GM10847 (cell line): ENCODE measurements around the gene ABLIM3.

Source experiments
- POLR2A ChIP-seq: IDR thresholded peaks from 2 replicates; pipeline ENCODE4 v1.6.1; 2011; ENCODE audit not compliant: insufficient read length; ENCODE audit errors: extremely low read depth

Gene ABLIM3

DNA sequence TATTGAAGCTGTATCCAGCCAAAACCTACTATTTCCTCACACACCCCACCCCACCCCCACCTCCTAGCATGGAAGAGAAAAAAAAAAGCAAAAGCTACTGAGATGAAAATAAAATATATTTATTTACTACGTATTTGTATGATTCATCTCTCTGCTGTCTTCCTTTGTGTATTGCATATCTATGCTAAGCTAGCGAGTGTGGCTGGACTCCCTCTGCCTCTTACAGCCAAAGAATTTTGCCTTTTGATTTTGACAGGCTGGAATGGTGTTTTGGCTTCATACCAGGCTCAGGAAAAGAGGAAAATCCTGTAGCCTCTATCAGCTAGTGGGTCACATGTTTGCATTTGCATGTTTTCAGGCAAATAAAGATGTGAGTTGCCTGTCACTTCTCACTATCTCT is 2.2 kb downstream of the ABLIM3 start:
- TF ChIP-seq POLR2A: no peak

DNA sequence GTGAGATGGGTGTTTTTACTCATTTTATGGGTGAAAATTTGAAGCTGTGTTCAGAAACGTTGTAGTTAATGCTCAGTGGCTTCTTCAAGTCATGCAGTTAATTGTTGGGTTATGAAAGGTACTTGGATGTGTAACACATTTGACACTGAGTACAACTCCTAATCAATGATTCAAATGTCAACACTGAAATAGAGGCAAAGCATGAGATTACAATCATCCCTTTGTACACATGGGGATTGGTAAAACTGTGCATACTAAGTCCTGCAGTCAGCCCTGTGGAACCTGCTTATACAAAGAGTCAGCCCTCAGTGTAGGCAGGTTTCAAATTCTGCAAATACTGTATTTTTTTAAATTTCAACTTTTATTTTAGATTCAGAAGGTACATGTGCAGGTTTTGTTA is 3.3 kb downstream of the ABLIM3 start:
- TF ChIP-seq POLR2A: no peak

DNA sequence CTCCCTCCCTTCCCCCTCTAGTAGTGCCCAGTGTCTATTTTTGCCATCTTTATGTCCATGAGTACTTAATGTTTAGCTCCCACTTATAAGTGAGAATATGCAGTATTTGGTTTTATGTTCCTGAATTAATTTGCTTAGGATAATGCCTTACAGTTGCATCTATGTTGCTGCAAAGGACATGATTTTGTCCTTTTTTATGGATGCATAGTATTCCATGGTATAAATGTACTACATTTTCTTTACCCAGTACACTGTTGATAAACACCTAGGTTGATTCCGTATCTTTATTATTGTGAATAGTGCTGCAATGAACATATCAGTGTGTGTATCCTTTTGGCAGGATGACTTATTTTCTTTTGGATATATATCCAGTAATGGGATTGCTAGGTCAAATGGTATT is 3.8 kb downstream of the ABLIM3 start:
- no peak for TF ChIP-seq POLR2A

DNA sequence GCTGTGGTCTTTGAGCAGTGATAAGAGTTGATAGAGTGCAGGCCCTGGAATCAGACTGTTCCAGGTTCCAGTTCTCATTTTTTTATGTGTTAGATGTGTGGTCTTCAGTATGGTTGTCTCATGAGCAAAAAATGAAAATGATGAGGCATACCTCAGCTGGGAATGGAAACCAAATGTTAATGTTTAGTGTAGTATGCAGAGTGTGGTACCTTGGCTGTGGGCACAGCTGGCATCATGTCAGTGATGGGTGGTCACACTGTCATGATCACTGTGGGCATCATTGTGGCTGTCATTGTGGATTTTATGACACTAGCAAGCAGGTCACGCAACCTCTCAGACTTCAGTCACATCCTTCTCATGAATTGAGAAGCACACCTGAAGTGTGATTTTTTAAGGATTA is 6.4 kb downstream of the ABLIM3 start:
- no peak for TF ChIP-seq POLR2A

DNA sequence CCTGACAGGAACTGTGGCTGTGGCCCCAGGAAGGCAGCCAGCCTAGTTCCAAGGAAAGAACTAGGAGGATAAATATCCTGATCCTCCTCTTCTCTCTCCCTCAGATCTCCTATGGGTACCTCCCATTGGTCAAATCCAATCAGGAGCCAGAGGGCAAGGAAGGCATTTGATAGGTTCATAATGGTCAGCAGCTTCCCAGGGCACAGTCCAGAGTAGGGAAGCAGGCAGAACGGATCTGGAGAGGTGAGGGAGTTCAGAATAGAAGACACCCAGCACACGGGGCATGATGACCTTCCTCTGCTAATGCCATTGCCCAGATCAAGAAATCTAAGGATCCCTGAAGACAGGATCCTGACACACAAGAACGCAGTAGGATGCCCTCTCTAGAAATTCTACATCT is 8.6 kb downstream of the ABLIM3 start:
- no peak for TF ChIP-seq POLR2A

DNA sequence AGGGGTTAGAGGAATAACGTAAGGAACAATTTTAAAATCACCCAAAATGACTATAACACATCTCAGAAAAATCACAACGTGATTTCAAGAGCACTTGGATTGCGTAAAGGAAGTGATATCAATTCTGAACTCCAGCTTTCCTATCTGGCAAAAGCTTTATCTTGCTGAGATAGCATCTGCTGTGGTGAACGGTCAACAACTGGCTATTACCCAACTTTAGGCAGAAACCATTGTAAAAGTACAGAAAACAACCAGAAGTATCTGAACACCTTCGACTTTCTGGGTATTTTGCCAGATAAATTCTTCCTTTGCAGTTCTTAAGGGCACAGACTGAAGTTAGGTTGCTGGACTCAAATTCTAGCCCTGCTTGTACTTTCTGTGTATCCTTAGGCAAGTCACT is 9.2 kb downstream of the ABLIM3 start:
- no peak for TF ChIP-seq POLR2A

DNA sequence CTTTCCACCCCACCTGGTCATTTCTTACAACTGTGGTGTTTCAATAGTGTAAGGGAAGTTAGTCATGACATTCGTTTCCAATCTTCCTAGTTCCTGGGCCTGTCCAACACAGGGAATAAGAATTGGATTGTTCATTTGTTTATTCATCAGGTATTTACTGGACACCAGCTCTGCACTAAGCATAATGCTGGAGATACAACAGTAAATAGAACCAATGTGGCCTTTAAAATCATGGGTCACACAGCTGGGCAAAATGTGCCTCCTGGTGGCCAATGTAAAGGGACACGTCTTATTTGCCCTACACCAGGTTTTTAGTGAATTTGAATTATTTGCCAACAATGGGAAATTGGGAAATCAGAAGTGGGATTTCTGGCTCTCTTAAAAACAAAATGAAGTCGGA is 10.4 kb downstream of the ABLIM3 start:
- no peak for TF ChIP-seq POLR2A

DNA sequence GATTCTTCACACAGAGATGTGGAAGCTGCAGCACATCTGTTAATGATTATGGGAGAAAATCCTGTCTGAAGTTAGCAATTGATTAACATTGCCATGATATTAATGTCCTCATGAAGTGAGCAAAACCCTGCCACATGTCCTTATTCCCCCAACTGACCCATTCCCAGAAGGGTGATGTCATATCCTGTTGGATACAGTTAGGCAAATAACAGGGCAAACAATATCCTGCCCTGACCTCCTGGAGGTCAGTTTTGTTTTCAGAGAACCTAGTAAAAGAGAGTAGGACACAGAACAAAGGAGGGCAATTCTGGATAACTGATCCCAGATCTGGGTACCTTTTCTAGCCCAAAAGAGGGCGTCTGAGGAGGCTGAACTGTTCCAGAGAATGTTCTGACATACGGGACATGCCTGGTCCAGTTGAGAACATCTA is 11.0 kb downstream of the ABLIM3 start:
- TF ChIP-seq POLR2A: no peak

DNA sequence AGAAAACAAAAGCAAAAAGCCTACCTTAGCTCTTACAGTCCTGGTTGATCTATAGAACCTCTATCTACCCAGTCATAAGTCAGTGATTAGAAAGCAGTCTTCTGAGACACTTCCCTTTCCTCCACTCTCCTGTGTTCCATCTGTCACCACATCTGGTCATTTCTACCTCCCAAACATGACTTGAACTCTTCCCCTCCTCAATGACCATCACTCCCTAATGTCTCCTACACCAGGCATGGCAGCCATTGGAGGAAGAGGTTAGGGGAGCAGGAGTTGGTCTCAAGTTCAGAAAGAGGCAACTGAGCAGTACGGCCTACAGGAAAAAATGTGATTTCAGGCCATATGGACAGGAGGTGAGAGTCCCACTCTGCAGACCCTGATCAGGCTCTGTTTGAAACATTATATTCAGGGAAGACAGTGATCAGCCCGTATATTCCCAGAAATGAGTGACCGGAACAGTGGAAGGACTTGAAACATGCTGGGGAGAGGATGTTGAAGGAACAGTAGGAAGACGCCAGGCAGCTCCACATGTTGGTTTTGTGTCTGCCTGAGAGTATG is 12.0 kb downstream of the ABLIM3 start:
- TF ChIP-seq POLR2A: no peak

DNA sequence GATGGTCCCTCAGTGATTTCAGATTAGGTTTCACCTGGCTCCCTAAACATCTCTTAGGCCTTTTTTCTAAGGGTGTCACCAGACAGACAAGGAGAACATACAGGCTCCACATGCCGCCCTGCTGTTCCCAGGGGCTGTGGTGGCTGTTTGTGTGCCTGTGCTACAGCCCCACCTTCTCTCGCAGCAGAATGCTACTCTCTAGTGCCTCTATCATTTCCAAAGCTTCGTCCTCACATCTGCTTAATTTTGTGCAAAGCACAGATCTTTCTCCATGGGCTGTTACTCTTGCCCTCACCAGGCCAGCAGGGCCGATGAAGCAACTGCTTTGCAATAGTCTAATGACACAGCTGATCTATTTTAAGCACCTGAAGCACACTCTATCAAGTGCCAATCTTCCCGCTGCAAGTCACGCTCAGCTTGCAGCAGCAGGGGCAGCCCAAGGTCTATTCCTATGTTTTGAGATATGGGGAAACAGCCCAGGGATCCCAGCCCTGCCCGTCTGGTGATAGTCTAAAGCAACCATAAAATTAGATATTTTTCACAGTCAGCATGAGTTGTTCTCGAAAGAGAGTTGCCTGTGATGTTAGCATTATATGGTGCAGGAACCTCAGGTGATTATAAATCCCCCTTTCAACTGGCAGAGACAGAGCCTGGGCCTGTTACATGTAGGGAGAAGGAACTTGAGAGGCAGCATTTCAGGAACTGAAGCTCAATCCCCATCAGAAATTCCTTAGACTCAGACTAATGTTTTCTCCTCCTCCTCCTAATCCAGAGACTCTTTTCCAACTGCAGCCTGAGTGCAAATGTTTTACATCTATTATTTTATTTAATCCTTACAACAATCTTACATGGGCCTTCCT is 12.7 kb downstream of the ABLIM3 start:
- no peak for TF ChIP-seq POLR2A

DNA sequence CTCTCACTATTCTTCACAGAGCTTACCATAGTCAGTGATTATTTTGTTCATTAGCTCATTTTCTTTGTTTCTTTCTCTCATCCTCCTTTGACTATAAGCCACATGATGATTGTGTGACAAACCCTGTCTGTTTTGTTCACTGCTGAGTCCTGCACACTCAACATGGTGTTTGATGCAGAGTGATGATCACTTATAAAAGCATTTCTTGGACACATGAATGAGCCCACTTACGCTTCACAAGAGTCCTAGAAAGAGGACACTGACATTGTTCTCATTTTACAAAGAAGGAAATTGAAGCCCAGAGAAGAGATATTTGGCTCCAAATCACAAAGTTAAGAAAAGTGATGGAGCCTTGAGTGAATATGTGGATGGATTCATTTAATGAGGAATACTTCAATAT is 13.4 kb downstream of the ABLIM3 start:
- no peak for TF ChIP-seq POLR2A

DNA sequence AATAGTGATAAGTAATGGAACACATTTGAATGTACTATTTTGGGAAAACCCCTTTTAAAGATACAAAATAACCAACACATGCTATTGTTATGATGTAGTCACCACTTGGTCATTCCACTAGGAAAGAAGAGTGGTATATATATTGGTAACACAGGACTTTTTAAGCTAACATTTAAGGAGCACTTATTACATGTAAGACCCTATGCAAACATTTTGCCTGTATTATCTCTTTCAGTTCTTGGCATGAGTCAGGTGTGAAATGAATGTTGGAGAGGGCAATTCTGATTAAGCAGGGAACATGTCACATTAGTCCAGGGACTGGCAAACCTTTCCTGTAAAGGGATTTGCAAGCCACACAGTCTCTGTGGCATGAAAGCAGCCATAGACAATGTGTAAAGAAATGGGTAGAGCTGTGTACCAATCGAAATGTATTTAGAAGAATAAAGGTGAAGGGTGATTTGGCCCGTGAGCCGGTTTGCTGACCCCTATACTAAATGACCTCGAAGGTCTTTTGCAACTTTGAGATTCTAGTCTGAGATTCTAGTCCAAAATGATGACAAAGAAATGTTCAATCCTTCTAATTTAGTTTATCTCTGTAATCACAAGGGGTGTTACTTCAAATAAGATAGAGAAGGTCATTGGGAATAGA is 15.3 kb downstream of the ABLIM3 start:
- TF ChIP-seq POLR2A: no peak

DNA sequence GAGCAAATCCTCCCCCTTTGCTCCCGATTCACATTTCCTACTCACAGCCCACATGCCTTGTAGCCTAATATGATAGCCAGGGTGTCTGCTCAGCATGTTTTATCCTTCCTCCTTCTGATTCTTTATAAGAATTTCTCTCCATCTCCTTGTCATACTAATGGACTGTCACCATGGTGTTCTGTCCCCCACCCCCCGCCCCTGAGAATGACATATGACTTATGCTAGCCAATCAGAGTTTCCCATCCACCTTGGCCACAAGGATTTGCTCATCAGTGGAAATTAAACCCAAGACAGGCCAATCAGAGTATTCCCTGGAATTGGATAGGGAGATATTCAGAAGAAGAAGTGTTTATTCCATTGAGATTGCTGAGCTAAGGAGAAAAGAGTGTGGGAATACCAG is 16.0 kb downstream of the ABLIM3 start:
- TF ChIP-seq POLR2A: no peak

DNA sequence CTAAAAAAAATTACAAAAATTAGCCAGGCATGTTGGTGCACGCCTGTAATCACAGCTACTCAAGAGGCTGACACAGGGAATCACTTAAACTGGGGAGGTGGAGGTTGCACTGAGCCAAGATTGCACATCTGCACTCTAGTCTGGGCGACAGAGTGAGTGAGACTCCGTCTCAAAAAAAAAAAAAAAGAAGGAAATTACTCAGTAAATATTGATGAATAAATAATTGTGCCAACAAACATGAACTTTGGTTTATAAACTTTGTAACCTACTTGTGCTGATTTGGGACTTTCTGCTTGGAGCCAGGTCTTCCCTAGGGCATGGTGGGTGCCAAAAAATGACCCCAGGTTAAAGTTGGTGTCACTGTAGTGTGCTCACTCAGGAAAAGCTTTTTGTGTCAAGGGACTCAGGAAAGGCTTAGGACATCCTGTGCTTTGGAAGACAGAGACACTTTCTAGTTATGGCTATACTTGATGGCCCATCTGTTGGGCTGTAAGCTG is 19.0 kb downstream of the ABLIM3 start:
- TF ChIP-seq POLR2A: no peak

DNA sequence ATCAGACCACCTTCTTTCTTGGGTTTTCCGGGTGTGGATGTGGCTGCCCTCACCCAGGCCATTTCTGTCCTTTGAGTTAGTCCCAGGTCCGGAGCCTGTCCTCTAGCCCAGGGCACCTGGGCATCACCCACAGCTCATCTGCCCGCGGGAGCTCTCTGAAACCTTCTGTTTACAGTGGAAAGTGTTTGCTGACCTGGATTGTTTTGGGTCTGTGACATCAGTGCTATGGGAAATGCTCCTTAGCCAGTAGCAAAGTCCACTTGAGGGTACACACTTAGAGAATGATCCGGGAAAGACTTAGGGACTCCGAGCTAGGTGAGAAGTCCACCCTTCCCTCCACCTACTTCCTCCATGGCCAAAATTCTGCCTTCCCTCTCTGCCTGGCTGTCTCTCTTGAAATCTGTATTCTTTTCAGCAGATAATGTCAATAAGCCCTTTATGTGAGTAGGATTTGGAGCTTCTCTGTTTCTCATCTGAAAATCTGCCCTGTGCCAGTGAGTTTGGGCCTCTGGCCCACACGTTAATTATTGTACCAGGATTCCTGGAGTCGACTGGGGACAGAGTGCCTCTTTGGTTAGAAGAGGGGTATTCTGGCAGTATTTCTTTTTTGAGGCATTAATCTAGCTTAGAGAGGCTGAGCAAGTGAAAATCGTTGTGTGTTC is 19.9 kb downstream of the ABLIM3 start:
- TF ChIP-seq POLR2A: no peak

DNA sequence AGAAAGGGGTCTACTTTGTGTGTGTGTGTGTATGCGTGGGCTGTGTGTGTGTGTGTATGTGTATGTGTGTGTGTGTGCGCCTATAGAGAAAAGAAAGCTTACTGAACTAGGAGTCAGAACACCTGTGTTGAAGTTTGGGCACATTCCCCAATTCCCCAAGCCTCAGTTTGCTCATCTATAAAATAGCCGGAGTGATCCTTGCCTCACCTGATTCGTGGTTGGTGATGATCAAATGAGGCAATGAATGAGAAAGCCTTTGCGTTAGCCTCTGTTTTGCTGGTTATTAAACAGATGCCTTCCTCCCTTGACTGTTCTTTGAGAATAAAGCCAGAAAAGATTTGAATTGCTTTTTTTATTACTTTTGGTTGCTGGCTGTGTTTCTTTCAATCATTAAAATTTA is 20.6 kb downstream of the ABLIM3 start:
- no peak for TF ChIP-seq POLR2A
